ENCODE measurements around the gene RANBP10.
"Not testable (repeated sequence)": the region's sequence is repeated elsewhere in the genome, so short reads cannot be mapped to it uniquely, and the experiment has no call there.

Gene RANBP10

DNA sequence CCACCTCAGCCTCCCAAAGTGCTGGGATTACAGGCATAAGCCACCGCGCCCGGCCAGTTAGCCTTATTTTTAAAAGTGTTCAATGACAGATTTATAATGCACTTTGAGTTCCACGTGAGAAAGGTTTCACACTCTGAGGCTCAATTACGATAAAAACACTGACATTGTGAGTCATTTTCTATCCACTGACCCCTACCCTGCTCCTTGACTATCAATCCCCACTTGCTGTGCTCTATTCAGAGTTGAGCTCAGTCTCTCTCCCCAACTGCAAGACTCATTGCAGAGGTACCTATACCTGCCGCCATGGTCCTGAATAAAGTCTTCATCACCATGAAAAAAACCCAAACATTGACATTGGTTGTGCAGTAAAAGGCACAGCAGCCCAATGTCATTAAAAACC lies 95.8 kb downstream of the RANBP10 start:
- no peak for DNase-seq

GRCh38 chr16:67709050-67709449 lies 97.3 kb downstream of the RANBP10 start:
- no peak for DNase-seq

- DNase-seq = no peak
Observed at GRCh38 chr16:67708368-67708771, 98.0 kb downstream of the RANBP10 start.

DNA sequence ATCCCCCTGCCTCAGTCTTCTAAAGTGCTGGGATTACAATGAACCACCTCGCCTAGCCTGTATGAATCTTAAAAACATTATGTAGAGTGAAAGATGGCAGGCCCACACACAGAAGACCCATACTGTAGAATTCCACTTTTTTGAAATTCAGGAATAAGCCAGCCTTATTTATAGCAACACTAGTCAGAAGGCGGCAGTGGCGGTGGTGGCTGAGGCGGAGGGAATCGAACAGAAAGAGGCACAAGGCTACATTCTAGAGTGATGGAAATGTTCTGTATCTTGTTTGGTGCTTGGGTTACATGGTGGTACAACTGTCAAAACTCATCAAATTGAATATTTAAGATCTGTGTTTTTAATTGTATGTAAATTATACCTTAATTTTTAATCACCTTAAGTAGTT lies 98.6 kb downstream of the RANBP10 start:
- no peak for DNase-seq

- no peak for DNase-seq
Observed at GRCh38 chr16:67707210-67707609, 99.2 kb downstream of the RANBP10 start.

DNA sequence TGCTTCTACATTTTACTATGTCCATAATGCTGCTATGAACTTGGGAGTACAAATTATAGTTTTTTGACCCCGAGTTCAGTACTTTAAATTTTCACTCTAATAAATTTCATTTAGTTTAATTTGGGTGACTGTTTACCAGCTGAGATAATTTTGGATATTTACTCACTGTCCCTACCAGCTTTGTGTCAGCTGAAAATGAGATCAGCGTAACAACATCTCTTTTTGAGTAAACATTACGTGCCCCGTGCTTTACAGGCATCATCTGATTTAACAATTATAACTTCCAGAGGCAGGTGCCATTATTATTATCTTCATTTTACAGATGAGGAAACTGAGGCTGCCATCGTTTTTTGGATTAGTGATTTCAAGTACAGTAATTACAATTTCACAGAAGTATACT lies 102.2 kb downstream of the RANBP10 start:
- DNase-seq = no peak

DNA sequence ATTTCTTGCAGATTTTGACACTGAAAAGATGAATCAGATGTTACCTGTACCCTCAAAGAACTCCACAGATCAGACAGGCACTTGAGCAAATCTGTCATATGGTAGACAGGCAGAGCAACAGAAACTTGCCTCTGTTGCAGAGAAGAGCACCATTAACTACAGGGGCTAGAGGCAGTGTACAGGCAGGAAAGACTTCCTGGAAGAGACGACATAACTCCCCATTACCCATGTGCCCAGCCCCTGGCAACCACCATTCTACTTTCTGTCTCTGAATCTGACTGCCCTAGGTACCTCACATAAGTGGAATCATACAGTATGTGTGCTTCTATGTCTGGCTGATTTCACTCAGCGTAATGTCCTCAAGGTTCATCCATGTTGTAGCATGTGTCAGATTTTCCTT lies 102.7 kb downstream of the RANBP10 start:
- no peak for DNase-seq

GRCh38 chr16:67702130-67702529 lies 104.2 kb downstream of the RANBP10 start:
- DNase-seq = no peak

- DNase-seq = no peak
Observed at GRCh38 chr16:67701420-67701819, 104.9 kb downstream of the RANBP10 start.

DNA sequence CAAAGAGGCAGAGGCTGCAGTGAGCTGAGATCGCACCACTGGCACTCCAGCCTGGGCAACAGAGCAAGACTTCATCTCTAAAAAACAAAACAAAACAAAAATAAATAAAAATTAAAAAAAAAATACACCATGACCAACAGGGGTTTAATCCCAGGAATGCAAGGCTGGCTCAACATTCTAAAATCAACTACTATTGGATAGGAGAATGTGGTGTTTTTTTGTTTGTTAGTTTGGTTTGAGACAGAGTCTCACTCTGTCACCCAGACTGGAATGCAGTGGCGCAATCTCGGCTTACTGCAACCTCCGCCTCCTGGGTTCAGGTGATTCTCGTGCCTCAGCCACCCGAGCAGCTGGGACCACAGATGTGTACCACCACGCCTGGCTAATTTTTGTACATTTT lies 107.1 kb downstream of the RANBP10 start:
- DNase-seq = no peak

- DNase-seq = no peak
Observed at GRCh38 chr16:67697422-67698185, 108.8 kb downstream of the RANBP10 start.

- DNase-seq = no peak
Observed at GRCh38 chr16:67694611-67695010, 111.7 kb downstream of the RANBP10 start.

GRCh38 chr16:67693517-67694285 lies 112.7 kb downstream of the RANBP10 start:
- not testable (repeated sequence) for DNase-seq

- DNase-seq = no peak
Observed at GRCh38 chr16:67685388-67686112, 120.8 kb downstream of the RANBP10 start.

- no peak for DNase-seq
Observed at GRCh38 chr16:67683767-67684166, 122.6 kb downstream of the RANBP10 start.

- DNase-seq = no peak
Observed at GRCh38 chr16:67679935-67680897, 126.1 kb downstream of the RANBP10 start.

DNA sequence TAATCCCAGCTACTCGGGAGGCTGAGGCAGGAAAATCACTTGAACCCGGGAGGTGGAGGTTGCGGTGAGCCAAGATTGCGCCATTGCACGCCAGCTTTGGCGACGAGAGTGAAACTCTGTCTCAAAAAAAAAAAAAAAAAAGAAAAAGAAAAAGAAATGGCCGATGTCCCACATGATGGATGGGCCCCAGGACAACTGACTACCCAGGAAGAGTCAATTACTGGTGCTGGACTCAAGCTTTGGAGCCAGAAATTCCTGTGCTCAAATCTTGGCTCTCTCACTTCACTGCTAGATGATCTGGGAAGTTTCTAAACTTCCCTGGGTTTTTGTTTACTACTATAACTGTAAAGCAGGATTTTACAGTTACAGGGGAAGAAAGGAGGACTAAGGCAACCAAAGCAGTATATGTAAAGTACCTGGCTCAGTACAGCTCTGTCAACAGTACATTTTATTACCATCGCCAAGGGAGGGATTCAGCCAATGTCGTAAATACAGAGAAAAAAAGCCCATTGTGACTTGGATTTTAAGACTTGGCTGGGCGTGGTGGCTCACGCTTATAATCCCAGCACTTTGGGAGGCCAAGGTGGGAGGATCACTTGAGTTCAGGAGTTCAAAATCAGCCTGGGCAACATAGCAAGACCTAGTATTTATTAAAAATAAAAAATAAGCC lies 127.9 kb downstream of the RANBP10 start:
- DNase-seq = no peak

GRCh38 chr16:67677712-67678111 lies 128.6 kb downstream of the RANBP10 start:
- no peak for DNase-seq

GRCh38 chr16:67676939-67677338 lies 129.4 kb downstream of the RANBP10 start:
- DNase-seq = no peak

- DNase-seq = no peak
Observed at GRCh38 chr16:67676516-67676915, 129.8 kb downstream of the RANBP10 start.

DNA sequence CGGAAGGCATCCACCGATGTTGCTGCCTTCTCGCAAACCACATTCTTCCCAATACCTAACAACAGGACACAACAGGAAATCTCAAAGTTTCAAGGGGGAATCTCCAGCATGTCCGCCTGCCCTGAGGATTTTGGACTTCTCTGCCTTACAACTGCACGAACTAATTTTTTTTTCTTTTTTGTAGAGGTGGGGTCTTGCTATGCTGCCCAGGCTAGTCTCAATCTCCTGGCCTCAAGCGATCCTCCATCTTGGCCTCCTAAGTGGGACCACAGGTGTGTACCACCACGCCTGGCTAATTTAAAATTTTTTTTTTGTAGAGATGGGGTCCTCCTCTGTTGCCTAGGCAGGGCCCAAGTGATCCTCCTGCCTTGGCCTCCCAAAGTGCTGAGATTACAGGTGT lies 130.4 kb downstream of the RANBP10 start:
- no peak for DNase-seq

- DNase-seq = no peak
Observed at GRCh38 chr16:67675579-67675935, 130.8 kb downstream of the RANBP10 start.
